ENCODE results near the gene RAB25. TPM values are rescaled to one million over a fixed set of nuclear protein-coding genes. Genes with fewer than 3 reads are reported as not detected.

RAB25 gene
- total and polyA plus RNA-seq, 2 of the 13 experiments (the other 11 are each of a cell fraction or from before 2014, with no cell fraction given): 0.20 to 0.22 TPM

- TF ChIP-seq HMGXB4 (CRISPR knock-in tag; IDR thresholded peaks at IDR 0.05; ENCODE audit: borderline replicate concordance in 1 of 2, low read depth in 1 of 2): peak; percentile 80 to 85
- TF ChIP-seq ZIK1 (CRISPR knock-in tag; IDR thresholded peaks at IDR 0.05; ENCODE audit: borderline replicate concordance, low read depth): no peak
- TF ChIP-seq ZNF318 (CRISPR knock-in tag; IDR thresholded peaks at IDR 0.05): no peak
- 0 out of 2 replicates have a peak, but pooled peaks have one; percentile 21 for TF ChIP-seq ZFP91 (CRISPR knock-in tag; IDR thresholded peaks at IDR 0.05; ENCODE audit: borderline replicate concordance)
- no peak for TF ChIP-seq ZNF792 (CRISPR knock-in tag; IDR thresholded peaks at IDR 0.05)
- no peak for TF ChIP-seq ZNF503 (CRISPR knock-in tag; IDR thresholded peaks at IDR 0.05)
- TF ChIP-seq TBX2 (CRISPR knock-in tag; IDR thresholded peaks at IDR 0.05; ENCODE audit: borderline replicate concordance): no peak
- TF ChIP-seq TEAD2 (CRISPR knock-in tag; IDR thresholded peaks at IDR 0.05): no peak
- no peak for TF ChIP-seq NR1H2 (CRISPR knock-in tag; IDR thresholded peaks at IDR 0.05; ENCODE audit: borderline replicate concordance, low read depth)
- no peak for TF ChIP-seq RFXAP (CRISPR knock-in tag; IDR thresholded peaks at IDR 0.05; ENCODE audit: borderline replicate concordance)
- no peak for TF ChIP-seq REPIN1 (CRISPR knock-in tag; IDR thresholded peaks at IDR 0.05; ENCODE audit: borderline replicate concordance, low read depth)
- no peak for TF ChIP-seq NR2C2 (CRISPR knock-in tag; IDR thresholded peaks at IDR 0.05; ENCODE audit: borderline replicate concordance)
- no peak for TF ChIP-seq ZBTB42 (CRISPR knock-in tag; IDR thresholded peaks at IDR 0.05)
- TF ChIP-seq U2AF2 (IDR thresholded peaks at IDR 0.05; ENCODE audit: low read depth, low read length): no peak
- no peak for TF ChIP-seq NR3C1 (CRISPR knock-in tag; IDR thresholded peaks at IDR 0.05)
These were observed 35.1 kb upstream of the RAB25 start (continued) for GRCh38 chr1:156025876-156026275.
